KOPT-K1 (cell line): ENCODE results near the gene MSMO1.

ENCODE experiments used
- H3K27ac ChIP-seq: fragments of 200-600 bp; sonication (generic); 2 replicates; pipeline ENCODE4 v1.5.1; 2016; ENCODE audit warnings: antibody characterized with exemption, mild to moderate bottlenecking, low read depth, low read length; ENCODE audit not compliant: poor library complexity, severe bottlenecking
- H3K36me3 ChIP-seq: fragments of 200-600 bp; sonication (generic); 2 replicates; pipeline ENCODE4 v1.5.1; 2017; ENCODE audit warnings: antibody characterized with exemption, mild to moderate bottlenecking, low read length, moderate library complexity; ENCODE audit not compliant: insufficient read depth
- H3K9me3 ChIP-seq: fragments of 200-600 bp; sonication (generic); 2 replicates; pipeline ENCODE4 v1.5.1; 2017; ENCODE audit warnings: antibody characterized with exemption, low read length, mild to moderate bottlenecking; ENCODE audit not compliant: insufficient read depth, poor library complexity, severe bottlenecking

The MSMO1 gene

DNA sequence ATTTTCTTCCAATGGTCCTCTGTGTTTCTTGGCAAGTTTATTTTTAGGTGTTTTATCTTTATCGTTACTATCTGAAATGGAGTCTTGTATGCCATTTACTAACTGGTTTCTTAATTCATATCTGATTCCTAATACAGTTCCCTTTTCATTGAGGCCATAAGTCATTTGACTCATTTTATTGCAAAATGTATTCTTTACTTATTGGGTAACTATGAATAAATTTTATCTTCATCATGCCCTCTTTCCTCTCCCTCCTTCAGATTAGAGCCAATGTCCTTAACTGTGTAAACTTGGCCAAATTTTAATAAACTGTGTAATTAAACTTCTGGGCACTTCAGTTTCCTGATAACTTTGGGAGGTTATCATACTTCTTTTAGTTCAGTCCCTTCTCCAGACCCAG, 19.3 kb upstream of the MSMO1 start:
- H3K9me3 ChIP-seq: no peaks in the 10 kb centered on the region
- H3K27ac ChIP-seq: no peak overlapping the region
- H3K36me3 ChIP-seq: peaks cover 6% of the 10 kb centered on the region; the same call in 1 of the 2 replicates

DNA sequence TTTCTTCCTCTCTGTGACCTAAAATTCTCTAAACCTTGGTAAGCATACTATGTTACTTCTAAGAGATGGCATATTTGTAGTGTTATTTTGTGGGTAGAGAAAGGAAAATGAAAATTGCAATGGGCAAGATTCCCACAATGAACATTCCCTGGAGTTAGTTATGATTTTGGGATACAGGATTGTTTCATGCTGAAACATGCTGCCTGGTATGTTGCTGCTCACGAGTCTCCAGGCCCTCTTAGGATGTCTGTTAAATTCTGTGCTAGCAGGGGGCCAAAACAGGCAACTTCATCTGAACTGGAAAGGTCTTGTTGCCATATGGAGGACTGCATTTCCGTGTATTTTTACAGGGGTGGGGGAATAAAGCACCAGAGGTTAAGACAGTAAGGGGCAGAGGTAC, 18.9 kb upstream of the MSMO1 start:
- no peaks in the 10 kb centered on the region for H3K9me3 ChIP-seq
- H3K36me3 ChIP-seq: peaks cover 6% of the 10 kb centered on the region; the same call in 1 of the 2 replicates
- no peak overlapping the region for H3K27ac ChIP-seq

DNA sequence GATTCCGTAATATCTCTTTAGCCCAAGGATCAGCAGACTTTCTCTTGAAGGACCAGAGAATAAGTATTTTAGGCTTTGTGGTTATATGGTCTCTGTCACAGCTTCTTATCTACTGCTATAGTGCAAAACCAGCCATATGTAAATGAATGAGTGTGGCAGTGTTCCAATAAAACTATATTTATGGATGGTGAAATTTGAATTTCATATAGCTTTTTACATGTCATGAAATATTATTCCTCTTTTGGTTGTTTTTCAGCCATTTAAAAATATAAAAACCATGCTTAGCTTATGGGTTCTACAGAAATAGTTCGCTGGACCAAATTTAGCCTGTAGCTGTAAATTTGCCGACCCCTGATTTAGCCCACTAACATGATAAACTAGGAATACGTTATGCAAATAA, 18.0 kb upstream of the MSMO1 start:
- H3K36me3 ChIP-seq: peaks cover 6% of the 10 kb centered on the region; the same call in 1 of the 2 replicates
- H3K27ac ChIP-seq: no peak overlapping the region
- no peaks in the 10 kb centered on the region for H3K9me3 ChIP-seq

DNA sequence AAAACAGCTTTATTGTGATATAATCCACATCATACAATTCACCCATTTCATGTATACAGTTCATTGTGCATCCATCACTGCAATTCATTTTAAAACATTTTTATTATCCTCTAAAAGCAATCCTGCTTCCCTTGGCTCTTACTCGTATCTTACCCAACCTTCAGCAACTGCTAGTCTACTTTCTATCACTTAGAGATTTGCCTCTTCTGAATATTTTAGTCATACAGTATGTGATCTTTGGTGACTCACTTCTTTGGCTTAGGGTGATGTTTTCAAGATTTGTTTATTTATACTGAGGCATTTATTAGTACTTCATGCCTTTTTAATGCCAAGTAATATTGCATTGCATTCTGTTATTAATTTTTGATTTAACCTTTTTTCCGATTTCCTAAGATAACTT, 15.0 kb upstream of the MSMO1 start:
- Histone ChIP-seq H3K27ac (no peak overlapping the region), H3K36me3 (peaks cover 6% of the 10 kb centered on the region; the same call in 1 of the 2 replicates), H3K9me3 (no peaks in the 10 kb centered on the region)

DNA sequence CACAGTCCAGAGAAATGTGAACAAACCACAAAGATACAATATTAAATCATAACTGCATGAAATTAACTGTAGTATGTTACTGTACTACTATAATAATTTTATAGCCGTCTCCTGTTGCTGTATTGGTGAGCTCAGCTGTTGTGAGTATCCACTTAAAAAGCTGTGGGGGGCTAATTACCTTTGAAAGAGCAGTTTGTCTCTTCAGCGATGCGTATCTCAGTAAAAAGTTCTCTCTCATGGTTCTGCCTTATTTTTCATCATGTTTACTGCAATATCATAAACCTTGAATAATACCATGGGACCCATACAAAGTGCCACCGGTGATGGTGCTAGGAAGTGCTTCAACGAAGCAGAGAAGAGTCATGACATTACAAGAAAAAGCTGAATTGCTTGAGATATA, 8.4 kb upstream of the MSMO1 start:
- H3K36me3 ChIP-seq: no peaks in the 10 kb centered on the region
- H3K27ac ChIP-seq: no peak overlapping the region
- no peaks in the 10 kb centered on the region for H3K9me3 ChIP-seq

DNA sequence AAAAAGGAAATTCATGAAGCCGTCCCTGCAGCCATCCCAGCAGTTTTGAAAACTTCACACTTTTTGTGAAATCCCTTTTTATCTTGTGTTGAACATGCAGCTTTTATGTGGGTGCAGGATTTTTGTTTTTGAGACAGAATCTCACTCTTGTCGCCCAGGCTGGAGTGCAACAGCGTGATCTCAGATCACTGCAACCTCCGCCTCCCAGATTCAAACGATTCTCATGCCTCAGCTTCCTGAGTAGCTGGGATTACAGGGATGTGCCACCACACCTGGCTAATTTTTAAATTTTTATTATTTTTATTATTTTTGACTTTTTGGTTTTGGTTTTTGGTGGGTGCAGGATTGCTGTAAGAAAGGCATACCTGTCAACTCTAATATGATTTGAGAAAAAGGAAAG, 8.0 kb upstream of the MSMO1 start:
- no peaks in the 10 kb centered on the region for H3K9me3 ChIP-seq
- H3K27ac ChIP-seq: no peak overlapping the region
- H3K36me3 ChIP-seq: no peaks in the 10 kb centered on the region

DNA sequence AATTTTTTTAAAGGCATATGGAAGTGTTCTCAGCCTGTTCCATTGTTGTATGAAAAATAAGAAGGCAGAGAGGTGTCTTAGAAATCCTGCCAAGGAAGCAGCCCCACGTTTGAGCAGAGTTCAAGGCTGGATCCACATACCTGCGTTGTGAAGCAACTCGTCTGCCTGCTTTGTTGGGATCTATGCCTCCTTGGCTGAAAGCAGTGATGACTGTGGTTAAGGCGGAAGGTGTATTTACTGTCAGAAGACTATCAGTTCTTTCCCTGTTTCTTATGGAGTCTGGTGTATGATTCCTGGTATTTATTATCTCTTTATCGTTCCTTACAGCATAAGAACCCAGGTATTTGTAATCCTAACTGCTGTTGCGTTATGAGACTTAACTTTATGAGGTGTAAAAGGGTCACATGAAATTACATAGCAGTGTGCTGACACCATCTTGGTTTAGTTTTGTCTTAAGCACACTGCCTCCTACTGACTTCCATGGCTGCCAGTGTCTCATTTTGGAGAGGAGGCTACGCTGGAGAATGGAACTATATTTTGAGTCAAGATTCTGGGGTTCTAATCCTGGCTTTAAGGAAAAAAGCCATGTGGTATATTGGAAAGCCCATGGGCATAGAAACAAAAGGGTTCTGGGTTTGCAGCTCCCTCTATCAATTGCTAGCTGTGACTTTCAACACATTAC, 3.1 kb upstream of the MSMO1 start:
- Histone ChIP-seq H3K9me3 (no peaks in the 10 kb centered on the region), H3K27ac (no peak overlapping the region)

DNA sequence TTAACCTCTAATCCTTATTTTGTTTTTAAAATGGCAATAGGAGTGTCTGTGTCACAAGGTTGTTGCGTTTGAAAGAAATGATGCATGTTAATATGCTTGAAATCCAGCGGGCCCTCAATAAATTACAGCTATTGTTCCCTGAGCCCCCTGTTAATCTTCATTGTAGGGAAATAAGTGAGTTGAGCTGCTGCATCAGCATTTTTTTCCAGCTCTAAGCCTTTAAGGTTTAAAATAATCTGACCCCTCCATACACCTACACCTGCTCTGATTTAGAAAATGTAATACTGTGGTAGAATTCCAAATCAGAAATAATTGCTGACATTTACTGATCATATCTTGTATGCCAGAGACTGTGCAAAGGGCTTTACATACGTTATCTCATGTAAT, 2.6 kb upstream of the MSMO1 start:
- H3K9me3 ChIP-seq: no peaks in the 10 kb centered on the region
- no peak overlapping the region for H3K27ac ChIP-seq
- H3K36me3 ChIP-seq: no peaks in the 10 kb centered on the region

More for the DNA sequence above, 3.1 kb upstream of the MSMO1 start:
- no peaks in the 10 kb centered on the region for H3K36me3 ChIP-seq

DNA sequence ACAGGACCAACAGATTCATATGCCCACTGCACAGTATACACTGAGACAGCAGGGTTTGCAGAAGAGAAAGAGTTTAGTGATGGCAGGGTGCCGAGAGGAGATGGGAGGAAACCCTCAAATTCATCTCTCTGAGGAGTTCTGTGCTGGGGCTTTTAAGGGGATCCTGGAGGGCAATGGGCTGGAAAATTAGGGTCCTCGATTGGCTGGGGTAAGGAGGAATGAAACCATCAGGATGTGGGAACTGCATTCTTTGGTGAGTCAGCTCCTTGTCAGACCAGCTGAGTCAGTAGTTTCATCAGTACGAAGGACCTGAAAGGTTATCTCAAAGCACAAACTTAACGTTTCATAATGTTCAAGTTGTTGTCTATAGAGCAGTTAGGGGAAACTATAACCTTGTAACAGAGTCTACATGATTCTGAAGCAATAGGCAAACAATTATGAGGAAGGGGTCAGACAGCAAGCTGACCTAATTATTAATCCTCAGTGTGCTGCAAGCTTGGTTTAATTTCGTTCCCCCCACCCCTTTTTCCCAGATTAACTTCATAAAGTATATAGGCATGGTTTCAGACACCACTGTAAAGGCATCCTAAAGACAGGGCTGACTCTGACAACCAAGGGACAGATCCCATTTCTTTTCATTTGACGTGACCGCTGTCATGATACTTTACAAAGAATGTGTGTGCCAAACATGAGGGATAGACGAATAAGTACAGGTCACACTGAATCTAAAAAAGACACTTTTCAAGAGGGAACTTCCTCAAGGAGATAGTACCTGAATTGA, 1.5 kb upstream of the MSMO1 start:
- Histone ChIP-seq H3K9me3 (no peaks in the 10 kb centered on the region), H3K36me3 (peaks cover 9% of the 10 kb centered on the region; the same call in 1 of the 2 replicates), H3K27ac (peak overlapping the region; percentile 83)

DNA sequence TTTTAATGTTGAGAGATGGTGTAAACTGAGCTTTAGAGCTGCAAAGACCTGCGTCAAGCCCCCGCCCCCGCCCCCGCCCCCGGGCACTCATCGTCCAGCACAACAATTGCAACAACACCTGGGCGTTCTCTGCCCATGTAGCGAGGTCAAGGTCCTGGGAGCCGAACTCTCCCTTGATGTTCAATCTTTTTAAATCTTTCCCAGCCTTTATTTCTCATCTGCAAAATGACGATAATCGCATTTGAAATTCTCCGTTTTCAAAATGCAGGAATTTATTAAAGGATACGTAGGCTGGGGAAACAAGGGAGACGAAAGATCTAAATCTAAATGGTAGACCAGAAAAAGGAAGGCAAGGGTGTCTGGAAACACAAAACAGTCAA, 648 bp upstream of the MSMO1 start:
- Histone ChIP-seq H3K27ac (peak overlapping the region; percentile 83), H3K9me3 (no peaks in the 10 kb centered on the region), H3K36me3 (peaks cover 18% of the 10 kb centered on the region)

DNA sequence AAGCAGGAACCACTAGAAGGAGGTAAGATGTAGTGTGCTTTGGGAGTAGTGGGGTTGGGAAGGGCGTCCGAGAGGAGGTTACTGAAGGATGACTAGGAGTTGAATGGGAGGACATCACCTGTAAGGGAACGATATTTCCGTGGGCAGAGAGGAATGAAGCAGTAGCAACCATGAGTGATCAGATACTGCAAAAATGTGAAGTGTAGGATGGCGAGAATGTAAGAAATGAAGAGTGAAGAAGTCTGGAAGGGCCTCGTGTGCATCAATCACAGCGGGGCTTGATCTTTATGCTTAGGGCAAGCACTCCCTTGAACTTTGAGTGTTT, 594 bp downstream of the MSMO1 start:
- H3K36me3 ChIP-seq: peaks cover 30% of the 10 kb centered on the region
- no peaks in the 10 kb centered on the region for H3K9me3 ChIP-seq
- peak overlapping the region; percentile 83 for H3K27ac ChIP-seq

DNA sequence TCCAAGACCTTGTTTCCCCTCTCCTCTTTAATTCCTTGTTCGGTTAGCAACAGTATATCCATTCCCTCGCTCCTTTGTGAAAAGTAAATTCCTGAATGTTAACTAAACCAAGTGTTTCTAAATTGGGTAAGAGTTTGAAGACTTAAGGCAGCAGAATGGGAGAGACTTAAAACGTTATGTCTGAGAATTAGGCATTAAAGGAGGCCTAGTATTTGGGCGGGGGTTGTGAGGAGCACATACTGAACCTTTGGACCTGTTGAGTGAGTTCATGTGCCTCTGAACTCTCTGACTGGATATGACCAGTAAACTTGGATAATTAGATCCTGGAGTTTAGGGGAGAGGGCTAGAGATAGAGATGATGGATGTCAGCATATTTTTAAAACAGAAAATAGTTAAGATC, 1.2 kb downstream of the MSMO1 start:
- Histone ChIP-seq H3K9me3 (no peaks in the 10 kb centered on the region), H3K27ac (peak overlapping the region; percentile 83), H3K36me3 (peaks cover 37% of the 10 kb centered on the region)

DNA sequence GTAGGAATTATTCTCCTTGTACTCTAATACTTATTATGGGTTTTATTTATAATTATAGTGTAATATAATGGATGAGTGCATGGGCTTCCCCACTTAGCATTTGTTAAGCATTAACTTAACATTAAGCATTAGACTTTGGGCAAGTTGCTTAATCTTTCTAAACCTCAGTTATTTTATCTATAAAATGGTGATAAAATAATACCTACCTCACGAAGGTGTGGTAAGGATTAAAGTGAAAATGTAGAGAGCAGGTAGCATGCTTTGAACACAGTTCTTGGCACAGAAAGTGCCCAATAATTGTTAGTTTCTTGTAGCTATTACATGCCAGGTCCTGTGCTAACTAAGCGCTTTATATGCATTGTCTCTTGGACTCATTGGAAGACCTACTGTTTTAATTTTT, 2.6 kb downstream of the MSMO1 start:
- H3K9me3 ChIP-seq: no peaks in the 10 kb centered on the region
- H3K36me3 ChIP-seq: peaks cover 50% of the 10 kb centered on the region
- H3K27ac ChIP-seq: peak overlapping the region; percentile 17

DNA sequence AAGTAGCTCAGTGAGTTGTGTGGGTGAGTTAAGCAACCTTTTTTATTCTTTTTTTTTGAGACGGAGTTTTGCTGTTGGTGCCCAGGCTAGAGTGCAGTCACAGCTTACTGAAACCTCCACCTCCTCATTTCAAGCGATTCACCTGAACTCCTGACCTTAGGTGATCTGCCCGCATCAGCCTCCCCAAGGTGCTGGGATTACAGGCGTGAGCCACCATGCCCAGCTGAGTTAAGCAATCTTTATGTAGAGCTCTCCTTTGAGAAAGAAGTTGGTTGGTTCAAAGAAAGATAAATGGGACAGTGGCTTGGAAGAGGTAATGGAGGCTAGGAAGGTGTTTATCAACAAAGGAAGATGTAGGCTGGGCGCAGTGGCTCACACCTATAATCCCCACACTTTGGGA, 3.2 kb downstream of the MSMO1 start:
- H3K36me3 ChIP-seq: peaks cover 56% of the 10 kb centered on the region
- no peaks in the 10 kb centered on the region for H3K9me3 ChIP-seq
- H3K27ac ChIP-seq: peak overlapping the region; percentile 17

DNA sequence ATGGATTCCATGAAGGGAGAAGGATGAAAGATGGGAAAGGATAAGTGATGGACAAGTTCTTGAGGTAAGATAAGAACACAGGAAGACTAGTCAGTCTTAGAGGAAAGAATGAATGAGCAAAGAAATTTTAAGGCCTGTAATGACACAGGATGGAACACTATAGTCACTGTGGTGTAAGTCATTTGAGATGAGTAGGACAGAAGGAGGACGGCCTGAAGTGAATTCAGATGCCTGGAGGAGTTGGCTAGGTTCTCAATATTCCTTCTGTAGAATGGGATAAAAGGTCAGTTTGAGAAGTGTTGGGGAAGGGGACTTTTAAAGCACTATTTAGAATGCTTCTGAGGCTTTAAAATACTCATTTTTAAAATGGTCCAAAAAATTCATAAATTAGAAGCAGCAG, 3.9 kb downstream of the MSMO1 start:
- no peaks in the 10 kb centered on the region for H3K9me3 ChIP-seq
- no peak overlapping the region for H3K27ac ChIP-seq
- H3K36me3 ChIP-seq: peaks cover 63% of the 10 kb centered on the region

DNA sequence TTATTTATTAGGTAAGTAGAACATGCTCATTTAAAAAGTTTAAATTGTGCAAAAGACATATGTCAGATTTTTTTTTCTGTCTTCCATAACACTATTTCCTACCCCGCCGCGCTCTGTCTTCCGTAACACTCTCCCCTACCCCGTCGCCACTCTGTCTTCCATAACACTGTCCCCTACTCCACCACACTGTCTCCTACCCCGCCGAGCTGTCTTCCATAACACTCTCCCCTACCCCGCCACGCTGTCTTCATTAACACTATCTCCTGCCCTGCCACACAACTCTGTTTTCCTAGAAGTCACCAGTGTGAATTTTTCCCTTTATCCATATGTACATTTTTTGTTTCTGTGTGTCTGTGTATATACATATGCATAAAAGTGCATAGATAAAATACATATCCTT, 4.4 kb downstream of the MSMO1 start:
- H3K9me3 ChIP-seq: no peaks in the 10 kb centered on the region
- H3K36me3 ChIP-seq: peaks cover 68% of the 10 kb centered on the region
- H3K27ac ChIP-seq: no peak overlapping the region
